ENCODE data around the gene FSTL4.

Gene FSTL4

DNA sequence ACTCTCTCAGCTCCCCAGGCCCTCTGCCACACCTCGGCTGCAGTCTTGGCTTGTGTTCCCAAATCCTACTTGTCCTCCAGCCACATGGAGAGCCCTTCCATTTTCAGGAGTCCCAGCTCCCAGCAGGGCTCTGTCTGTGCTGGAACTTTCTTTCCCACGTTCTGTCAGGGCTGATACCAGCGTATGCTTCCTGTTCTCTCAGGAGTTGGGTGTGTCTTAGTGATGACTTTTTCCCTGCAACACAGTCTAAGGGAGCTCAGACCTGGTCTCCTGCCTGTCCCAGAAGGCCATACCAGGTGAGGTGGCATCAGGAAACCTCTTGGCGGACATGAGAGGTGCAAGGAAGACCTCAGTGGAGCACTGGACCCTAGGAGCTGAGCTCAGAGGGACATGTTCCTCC is 334.0 kb downstream of the FSTL4 start:
- no peak for DNase-seq

DNA sequence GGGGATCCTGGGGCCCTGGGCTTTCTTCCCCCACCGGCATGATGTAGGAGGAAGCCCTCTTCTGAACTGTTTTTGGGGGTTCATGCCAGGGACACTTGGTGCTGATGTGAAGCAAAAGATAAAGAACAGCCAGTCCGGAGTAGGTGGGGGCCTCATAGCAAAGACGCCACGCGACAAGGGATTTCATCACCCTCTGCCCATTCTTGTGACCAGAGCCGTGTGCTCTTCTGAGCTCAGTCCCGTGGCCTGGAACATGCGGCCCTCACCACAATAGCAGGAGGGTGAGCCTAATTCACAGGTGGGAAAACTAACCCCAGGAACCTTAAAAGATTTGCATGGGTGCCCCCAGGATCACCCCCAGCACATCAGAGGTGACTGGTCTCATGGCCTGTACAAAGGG is 334.6 kb downstream of the FSTL4 start:
- no peak for DNase-seq

DNA sequence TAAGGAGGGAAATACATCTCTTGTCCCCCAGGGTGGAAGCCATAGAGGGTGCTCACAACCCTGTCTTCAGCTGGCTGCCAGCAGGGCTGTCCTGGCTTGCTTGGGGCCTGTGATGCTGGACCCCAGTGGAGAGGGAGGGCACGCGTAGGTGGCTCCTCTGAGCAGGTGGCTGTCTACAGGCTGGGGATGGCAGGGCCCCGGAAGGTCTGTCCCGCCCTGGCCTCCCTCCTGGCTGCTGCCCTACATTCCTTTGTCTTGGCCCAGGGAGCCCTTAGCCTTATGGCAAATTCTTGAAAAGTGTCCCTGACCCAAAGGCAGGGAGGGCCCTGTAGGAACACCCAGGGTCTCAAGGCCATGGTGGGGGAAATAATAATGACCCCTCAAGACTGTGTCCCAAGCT is 336.2 kb downstream of the FSTL4 start:
- DNase-seq: no peak

DNA sequence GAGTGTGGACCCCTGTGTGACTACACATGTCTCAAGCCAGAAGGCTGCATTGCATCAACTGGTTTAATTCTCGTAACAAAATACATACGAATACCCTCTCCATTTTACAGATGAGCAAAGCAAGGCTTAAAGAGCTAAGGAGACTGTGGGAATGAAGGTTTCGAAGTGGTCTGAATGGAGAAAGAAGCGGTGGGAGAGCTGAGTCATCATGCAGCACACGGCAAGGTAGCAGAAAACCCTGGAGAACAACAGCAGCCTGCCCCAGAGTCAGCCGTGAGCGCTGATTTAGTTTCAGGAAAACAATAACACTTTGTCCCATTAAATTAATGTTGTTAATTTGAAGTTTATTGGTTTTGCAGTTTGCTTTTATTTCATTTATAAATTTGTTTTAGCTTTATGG is 336.7 kb downstream of the FSTL4 start:
- no peak for DNase-seq

DNA sequence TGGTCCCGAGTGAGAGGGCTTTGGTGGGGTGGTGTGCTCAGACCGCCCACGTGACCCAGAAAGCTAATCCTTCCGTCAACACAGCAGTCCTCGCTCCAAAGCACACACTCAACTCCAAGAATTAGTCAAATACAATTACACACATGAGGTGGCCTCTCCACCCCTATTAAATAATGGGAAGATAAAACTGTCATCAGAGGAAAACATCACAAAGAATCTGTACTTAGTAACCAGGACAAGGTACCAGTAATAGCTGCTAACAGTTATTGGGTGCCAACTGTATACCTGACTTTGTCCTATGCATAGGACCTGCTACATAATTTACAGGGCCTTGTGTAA is 337.8 kb downstream of the FSTL4 start:
- no peak for DNase-seq

DNA sequence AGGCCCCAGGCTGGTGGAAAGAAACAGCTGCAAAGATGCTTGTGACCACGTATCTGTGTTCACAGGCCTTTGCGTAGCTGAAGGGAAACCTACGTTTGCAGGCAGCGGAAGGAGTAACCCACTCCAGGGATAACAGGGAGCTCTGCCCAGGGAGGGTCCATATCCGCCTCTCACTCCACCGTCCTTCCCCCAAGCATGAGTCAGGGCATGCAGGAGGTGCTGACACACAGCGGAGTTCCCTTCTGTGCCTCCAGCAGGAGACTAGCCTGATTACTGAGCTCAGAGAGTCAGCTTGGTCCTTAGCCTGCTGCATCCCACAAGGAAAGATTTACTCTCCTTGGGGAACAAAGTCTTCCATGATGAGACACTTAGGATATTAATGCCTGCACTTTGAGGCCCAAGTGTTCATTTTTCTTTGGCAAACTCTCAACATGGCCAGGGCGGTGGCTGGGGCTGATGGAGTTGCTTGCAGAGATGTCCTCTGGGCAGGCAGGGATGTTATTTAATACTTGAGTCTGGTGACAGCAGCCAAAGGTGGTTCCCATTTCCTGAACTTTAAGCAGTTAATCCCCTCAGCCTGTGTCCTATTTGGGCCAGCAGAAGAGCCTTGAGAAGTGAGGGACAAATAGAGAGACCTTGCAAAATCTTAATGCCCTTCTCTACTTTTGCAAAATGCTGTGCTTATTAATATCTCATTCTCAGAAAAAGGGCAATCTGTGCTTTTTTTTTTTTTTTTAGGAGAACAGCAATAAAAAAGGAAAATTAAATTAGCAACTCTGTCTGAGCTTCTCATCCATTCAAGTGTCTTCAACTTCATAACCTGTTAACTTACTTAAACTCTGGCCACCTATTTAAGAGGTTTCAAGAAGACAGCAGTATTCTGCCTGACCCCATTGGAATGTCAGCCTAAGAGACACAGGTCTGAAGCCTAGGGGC is 338.4 kb downstream of the FSTL4 start:
- no peak for DNase-seq

DNA sequence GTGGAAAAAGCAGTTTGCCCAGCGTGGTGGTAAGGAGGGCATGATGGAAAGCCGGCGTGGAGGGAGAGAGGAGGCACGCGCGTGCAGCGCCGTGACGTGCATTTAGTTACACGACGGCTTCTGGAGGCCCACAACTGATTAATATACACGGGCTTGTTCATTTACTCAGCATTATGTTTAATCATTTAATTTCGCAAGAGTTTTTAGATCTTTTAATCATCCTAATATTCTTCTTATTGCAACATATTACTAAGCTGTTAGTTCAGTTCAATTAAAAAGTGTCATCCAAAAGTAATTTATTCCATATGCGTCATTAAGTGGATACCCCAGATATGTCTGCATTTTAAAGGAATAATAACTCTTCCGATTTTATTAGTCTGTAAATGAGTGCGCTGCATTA is 340.0 kb downstream of the FSTL4 start:
- DNase-seq: no peak

DNA sequence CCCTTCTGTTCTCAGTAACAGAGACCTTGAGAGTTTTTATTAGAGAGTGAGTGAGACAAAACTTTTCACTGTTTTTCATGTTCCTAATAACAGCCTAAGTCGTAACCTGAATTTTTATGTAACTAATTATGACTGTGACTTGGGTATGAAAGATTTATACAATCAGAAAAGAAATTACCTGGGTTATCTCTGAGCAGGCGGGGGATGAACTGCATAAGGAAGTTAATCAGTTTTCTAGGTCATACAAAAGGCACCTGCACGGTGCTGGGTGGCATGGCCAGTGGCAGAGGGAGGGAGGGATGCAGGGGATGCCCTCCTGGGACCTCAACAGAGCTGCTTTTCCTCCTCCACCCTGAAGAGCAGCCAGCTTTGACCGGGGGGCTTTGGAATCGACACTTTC is 340.7 kb downstream of the FSTL4 start:
- no peak for DNase-seq

DNA sequence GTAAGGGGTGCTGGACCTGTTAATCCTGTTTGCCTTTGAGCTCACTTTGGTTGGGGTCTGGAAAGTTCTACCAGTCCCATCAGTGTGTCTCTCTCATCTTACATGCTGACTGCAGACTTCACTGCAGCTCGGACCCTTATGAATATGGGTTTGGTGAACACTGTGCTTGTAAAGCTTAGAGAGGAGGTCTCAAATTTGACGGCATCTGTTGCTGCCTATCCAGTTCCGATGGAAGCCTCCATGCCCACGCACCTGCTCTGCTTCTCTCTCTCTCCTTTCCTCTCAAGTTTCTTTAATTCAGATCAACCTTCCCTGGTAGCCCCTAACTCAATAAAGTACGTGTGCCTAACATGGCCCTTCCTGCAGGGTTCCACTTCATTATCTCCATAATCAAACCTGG is 342.6 kb downstream of the FSTL4 start:
- no peak for DNase-seq

DNA sequence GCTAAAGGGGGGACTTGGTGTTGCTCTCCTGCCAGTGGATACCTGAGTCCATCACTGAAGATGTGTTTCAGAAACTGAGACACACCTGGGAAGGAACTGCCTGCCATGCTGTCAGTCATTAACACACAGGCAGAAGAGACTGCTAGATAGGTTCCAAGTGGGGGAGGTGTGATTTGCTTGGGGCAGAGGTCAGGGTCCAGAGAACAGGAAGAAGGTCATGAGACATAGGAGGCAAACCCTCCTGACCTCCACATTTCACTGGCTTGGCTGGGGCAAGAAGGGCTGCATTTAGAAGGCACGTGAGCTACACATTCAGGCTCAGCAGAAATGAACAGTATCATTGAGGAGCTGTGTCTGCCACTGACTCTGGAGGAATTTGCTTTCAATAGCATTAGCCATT is 344.7 kb downstream of the FSTL4 start:
- no peak for DNase-seq

DNA sequence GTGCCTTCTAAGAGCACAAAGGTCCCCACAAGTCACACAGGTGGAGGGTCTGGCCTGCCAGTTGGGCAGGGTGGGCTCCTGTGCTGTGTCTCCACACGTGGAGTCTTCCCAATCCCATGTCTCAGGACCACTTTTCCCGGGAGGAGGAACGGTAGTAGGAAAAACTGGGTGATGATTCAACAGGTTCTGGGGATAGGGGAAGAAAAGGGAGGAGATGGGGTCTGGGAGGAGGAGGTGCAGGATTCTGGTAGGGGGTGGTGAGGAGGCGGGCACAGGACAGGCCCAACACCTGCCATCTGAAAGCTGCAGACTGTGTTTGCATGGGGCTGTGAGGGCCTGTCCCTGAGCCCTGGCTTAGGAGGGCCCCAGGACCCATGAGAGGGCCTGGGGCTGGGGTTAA is 345.4 kb downstream of the FSTL4 start:
- no peak for DNase-seq

DNA sequence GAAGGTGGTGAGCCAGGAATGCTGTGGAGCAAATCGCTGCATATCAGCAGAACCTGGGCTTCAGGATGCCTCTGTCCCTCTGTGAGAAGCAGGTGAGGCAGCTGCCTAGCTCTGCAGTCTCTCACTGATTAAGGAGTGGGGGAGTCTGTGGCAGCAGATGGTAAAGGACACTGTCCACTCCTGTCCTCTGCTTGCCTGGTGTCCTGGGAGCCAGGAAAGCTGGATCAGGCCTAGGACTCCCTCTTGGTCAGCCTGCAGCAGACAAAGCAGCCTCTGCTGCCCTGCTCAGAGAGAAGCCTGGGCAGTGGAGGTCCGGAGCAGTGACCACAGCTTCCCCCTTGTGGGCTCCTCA is 345.8 kb downstream of the FSTL4 start:
- no peak for DNase-seq

DNA sequence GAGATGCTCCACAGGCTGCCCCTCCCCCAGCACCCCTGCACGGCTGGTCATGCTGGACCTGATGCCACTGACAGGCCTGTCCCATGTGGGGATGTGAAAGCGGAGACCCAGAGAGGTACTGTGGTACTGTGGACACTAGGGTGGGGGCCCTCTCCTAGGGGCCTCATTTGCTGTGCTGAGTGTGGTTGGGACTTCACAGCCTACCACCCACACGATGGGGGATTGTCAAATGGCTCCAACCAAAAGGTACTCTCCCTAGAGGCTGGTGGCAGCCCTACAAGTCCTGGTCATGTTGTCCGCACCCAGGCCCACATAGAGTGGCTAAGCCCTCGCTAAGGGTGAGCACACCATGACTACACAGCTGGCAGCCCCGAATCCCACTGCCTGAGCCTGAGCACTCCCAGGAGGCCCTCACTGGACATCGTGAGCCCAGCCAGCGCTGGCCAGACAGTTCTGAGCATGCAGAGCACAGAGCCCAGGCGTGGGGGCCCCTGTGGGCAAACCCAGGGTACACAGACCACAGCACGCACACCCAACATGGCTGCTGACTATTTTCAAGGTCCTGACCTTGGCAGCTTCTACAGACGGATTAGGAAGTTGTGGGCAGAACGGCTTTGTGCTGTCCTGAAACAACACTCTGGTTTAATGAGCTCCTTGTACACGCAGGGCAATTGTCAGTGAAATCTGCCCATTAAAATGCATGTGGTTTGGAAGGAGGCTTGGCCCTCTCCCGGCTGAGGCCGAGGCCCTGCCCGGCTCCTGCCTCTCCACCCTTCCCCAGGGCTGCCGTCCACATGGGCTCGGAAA is 346.4 kb downstream of the FSTL4 start:
- no peak for DNase-seq

DNA sequence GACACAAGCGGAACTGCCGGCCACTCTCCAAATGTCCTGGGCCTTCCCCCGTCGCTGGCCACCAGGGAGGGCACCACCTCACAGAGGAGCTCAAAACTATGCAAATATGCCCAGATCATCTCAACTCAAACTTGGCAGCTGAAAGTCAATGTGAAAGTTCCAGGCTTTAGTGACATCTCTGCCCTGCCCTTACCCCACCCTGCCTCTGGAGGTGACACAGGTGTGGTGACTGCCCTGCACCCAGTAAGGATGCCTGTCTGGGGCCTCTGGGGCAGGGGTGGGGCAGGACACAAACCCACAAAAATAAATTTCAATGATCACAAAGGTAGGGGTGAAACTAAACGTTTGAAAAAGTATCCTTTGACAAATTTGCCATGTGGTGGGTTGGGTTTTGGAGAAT is 347.1 kb downstream of the FSTL4 start:
- no peak for DNase-seq

DNA sequence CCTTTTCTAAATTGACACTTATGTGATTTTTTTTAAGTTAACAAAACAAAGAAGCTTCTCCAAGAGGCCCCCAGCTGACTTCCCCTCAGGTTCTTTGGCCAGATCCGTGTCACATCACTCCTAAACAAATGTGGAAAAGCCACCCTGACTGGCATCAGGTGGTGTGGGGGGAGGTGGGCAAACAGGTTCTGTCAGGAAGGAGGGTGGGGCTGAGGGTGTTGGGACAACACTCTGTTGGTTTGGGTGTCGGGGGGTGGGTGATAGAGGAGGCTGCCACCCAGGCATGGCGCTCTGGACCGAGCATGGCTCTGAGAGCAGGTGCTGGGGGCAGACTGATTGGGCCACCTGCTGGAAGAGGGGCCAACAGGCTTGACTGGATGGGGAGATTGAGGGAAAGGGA is 349.7 kb downstream of the FSTL4 start:
- DNase-seq: no peak

DNA sequence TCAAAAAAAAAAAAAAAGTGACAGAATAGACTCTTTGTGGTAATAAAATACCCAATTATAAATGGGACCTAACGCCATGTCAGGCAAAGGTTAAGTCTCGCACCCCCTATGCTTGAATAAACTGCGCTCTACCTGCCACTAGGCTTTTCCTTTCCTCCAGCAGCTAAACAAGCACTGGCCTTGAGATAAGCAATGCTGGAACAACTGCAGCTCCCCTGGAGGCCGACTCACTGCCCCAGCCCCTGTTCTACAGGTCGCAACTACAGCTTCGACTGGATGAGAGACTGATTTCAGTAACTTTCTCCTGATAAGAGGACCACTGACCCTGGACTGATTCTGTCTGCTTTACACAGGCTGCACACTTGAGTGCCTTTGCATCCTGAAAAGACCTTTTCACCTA is 350.3 kb downstream of the FSTL4 start:
- no peak for DNase-seq

DNA sequence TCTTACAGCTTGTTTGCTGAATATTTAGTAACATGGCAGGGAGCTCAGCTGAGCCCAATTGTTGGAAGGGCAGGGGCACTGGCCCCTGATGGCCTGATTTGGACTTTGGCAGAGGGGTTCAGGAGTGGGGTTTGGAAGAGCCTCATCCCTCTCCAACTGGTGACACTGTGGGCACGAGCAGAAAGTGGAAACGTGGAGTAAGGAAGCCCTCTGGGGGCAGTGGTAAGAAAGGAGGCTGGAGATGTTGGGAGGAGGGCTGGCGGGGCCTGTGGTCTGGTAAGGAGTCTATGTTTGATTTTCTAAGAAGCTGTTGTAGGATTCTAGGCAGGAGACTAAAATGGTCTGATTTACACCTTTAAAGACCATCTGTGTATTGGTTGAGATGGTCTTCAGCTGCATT is 351.6 kb downstream of the FSTL4 start:
- no peak for DNase-seq

DNA sequence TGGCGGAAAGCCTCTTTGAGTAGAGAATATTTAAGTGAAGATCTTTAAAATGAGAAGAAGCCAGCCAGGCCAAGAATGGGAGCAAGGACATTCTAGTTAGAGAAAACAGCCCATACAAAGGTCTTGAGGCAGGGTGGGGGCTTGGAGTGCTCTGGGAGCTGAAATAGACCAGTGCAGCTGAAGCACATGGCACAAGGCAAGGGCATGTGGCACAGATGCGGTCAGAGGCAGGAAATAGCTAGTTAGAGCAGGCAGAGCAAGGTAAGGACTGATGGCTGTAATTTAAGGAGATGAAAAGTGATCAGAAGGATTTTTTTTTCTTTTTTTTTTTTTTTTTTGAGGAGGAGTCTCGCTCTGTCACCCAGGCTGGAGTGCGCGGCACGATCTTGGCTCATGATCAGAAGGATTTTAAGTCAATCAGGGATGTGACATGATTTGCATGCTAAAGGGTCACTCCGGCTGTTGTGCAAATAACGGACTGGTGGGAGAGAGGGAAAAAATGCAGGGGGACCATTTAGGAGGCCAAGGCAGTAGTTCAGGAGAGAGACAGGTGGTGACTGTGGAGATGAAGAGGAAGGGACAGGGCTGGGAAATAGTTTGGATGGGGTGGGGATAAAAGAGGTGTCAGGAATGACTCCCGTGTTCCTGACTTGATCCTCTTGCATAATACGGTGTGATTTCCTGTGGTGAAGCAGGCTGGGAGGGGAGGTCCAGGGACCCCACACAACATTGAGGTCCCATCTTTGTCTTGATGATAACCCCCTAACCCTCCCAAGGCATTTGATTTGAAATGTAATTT is 352.9 kb downstream of the FSTL4 start:
- no peak for DNase-seq

DNA sequence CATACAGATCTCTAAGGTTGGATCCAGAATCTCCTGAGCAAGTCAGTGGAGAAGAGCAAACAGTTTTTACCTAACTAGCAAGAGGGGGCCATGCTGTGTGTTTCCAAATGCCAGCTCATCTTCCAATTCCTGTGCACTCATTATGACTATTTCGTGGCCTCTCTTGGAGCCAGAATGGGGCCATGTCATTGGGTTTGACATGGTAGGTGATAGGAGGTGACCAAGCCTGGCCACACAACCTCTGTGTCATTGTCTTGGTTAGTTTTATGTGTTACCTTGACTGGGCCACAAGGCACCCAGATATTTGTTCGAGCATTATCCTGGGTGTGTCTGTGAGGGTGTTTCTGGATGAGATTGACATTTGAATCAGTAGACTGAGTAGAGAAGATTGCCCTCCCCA is 354.4 kb downstream of the FSTL4 start:
- no peak for DNase-seq

DNA sequence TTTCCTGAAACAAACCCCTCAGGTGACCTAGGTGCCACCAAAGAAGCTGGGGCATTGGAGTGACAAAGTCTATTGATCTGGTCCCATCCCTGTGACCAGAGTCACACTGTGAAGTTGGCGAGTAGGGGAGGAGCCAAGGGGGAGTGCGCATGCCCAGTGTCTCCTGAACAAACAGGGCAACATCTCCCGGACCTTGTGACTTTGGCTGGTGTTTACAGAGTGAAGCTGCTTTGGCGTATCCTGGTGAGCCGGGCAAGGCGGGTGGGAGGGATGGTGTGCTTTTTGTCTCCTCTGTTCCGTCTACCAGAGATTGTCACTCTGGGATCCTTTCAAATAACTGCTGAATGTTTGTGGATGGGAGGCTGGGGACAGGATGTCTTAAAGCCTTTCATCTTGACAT is 356.1 kb downstream of the FSTL4 start:
- no peak for DNase-seq

DNA sequence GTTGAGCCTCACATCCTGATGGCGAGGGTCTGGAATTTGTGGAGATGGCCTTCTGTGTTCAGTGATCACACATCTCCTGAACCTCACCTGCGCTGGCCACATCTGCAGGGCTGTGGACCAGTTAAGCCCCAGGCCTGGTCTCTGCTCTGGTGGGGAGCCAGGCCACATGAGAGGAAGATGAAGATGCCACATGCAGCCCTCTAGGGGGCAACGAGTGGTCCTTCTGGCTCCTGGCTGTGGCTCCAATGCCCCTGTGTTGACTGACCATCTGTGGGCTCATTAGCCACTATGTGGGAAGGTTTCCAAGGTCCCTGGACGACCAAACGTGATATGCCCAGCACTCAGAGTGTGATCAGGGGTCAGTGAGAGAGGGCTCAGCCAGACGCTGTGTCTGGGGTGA is 357.5 kb downstream of the FSTL4 start:
- no peak for DNase-seq

DNA sequence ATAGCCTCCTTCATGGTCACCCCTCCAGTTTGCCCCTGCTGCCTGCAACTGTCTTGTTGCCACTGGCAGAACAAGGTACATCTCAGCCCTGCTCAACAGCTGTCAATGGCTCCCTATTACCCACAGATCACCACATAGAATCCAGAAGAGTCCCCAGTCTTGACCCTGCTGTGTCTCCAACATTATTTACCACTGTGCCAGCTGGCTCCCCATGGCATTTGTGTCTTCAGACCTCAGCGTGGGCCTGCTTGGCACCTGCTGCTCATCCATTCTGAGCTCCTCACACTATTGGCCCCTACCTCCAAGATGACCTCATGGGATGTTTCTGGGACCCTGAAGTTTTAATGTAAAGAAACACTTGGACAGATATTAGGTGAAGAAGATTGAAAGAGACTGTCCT is 358.7 kb downstream of the FSTL4 start:
- no peak for DNase-seq

DNA sequence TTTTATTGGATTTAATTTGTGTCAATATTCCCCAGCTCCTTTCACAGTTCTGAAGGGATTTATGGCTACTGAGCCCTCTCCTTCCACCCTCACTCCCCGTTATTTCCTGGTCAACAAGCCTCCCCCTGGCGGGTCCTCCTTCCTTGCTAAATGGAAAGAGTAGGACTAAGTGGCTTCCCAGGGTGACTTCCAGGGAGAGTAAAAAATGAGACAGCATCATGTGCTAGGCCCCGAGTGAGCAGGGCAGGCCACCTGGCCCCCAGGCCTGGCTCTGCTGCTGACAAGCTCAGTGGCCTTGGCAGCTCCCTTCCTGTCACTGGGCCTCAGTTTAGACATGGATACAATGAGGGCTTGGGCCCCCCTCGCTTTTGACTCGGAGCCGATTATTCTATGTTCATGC is 359.3 kb downstream of the FSTL4 start:
- DNase-seq: no peak

DNA sequence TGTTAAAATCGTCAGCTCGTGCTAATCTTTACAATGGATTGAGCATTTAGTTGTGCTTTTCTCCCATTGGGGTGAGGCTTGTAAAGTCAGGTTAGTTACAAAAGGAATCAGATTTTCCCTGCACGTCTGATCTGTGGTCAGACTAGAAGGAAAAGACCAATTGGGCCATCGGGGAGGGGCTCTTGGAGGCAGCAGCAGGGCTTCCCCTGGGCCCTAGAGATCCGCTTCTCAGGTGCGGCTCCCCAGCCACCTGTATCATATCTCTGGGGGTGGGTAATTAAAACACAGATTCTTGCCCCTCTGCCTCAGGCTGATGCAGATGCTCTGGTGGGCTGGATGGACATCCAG is 360.2 kb downstream of the FSTL4 start:
- no peak for DNase-seq
